PC-3 (cell line): ENCODE measurements around the gene PARN. TPM values are rescaled to one million over a fixed set of nuclear protein-coding genes. Genes with fewer than 3 reads are reported as not detected.

Experiments used
- ATAC-seq: fragments of 200-7000 bp; cut with Tn5 transposase; 2 replicates; pipeline ENCODE4 v1.9.1; 2020; ENCODE audit warnings: mild to moderate bottlenecking, moderate library complexity
- BruUV-seq: library from RNA; stranded (reverse); fragments of 400-500 nt; replicated peaks from 2 replicates; lab custom pipeline; 2021; lab: Mats Ljungman, UMichigan
- CTCF ChIA-PET: fragments of 300-600 bp; sonication (Branson Sonifier 250); formaldehyde crosslinking; loops from one replicate; lab custom pipeline; 2022; ENCODE audit warnings: antibody characterized with exemption; lab: Charles Lee
- POLR2A ChIA-PET: fragments of 300-600 bp; sonication (Branson Sonifier 250); formaldehyde crosslinking; loops from one replicate; lab custom pipeline; 2022; ENCODE audit warnings: antibody characterized with exemption; ENCODE audit not compliant: unreplicated experiment; lab: Charles Lee
- DNase-seq: peaks from one replicate; pipeline ENCODE4 v3.0.0-alpha.2; 2015
- H2AFZ ChIP-seq: fragments of 300-600 bp; sonication (generic); 2 replicates; pipeline ENCODE4 v1.6.0; 2016; ENCODE audit warnings: antibody characterized with exemption, low read length
- H3F3A ChIP-seq: fragments of 300-600 bp; sonication (generic); one replicate; pipeline ENCODE4 v1.6.0; 2017; ENCODE audit warnings: antibody characterized with exemption, low read length, control low read depth, mild to moderate bottlenecking; ENCODE audit not compliant: unreplicated experiment
- H3K27ac ChIP-seq: fragments of 300-600 bp; sonication (generic); 2 replicates; pipeline ENCODE4 v1.5.1; 2016; ENCODE audit warnings: mild to moderate bottlenecking, low read length
- H3K27me3 ChIP-seq: fragments of 300-600 bp; sonication (generic); 2 replicates; pipeline ENCODE4 v1.6.1; 2016; ENCODE audit warnings: low read length, mixed read lengths
- H3K36me3 ChIP-seq: fragments of 300-600 bp; sonication (generic); 2 replicates; pipeline ENCODE4 v1.6.1; 2016; ENCODE audit warnings: low read depth, mixed run types, low read length, mixed read lengths
- H3K4me1 ChIP-seq: fragments of 300-600 bp; sonication (generic); 2 replicates; pipeline ENCODE4 v1.5.1; 2016; ENCODE audit warnings: low read length; ENCODE audit not compliant: insufficient read depth
- H3K4me2 ChIP-seq: fragments of 300-600 bp; sonication (generic); 2 replicates; pipeline ENCODE4 v1.6.0; 2016; ENCODE audit warnings: low read length
- H3K4me3 ChIP-seq: fragments of 300-600 bp; sonication (generic); 2 replicates; pipeline ENCODE4 v1.5.1; 2016; ENCODE audit warnings: mild to moderate bottlenecking, low read length, mixed read lengths
- H3K79me2 ChIP-seq: fragments of 300-600 bp; sonication (generic); 2 replicates; pipeline ENCODE4 v1.6.1; 2017; ENCODE audit warnings: low read length, mixed read lengths
- H3K9ac ChIP-seq: fragments of 300-600 bp; sonication (generic); 2 replicates; pipeline ENCODE4 v1.6.0; 2016; ENCODE audit warnings: mild to moderate bottlenecking, low read length
- H3K9me2 ChIP-seq: fragments of 300-600 bp; sonication (generic); replicated peaks from 2 replicates; pipeline ENCODE4 v1.6.1; 2016; ENCODE audit warnings: mixed run types, low read length, mixed read lengths
- H3K9me3 ChIP-seq: fragments of 300-600 bp; sonication (generic); 2 replicates; pipeline ENCODE4 v1.6.1; 2016; ENCODE audit warnings: low read length, mixed read lengths
- H4K20me1 ChIP-seq: fragments of 300-600 bp; sonication (generic); 2 replicates; pipeline ENCODE4 v1.6.1; 2016; ENCODE audit warnings: low read length, mixed read lengths
- CTCF ChIP-seq: fragments of 300-600 bp; sonication (generic); conservative IDR thresholded peaks from 2 replicates; pipeline ENCODE4 v1.5.1; 2017; ENCODE audit warnings: antibody characterized with exemption, low read depth, mild to moderate bottlenecking, low read length
- EZH2 ChIP-seq: fragments of 300-600 bp; sonication (generic); IDR thresholded peaks from one replicate; pipeline ENCODE4 v1.6.1; 2017; ENCODE audit warnings: antibody characterized with exemption, mild to moderate bottlenecking, low read length; ENCODE audit not compliant: unreplicated experiment
- EZH2phosphoT487 ChIP-seq: fragments of 300-600 bp; sonication (generic); IDR thresholded peaks from 2 replicates; pipeline ENCODE4 v1.6.1; 2018; ENCODE audit warnings: mild to moderate bottlenecking, antibody characterized with exemption, low read length, borderline replicate concordance
- intact Hi-C: fragments of 100-400 bp; cut with micrococcal nuclease; formaldehyde crosslinking; loops from 2 replicates; pipeline ENCODE4 v1.9.0; 2023
- total RNA-seq: library from RNA; depleted of rRNA; stranded (reverse); fragments of >200 nt; gene quantifications from 2 replicates; pipeline ENCODE4 v1.2.3, GENCODE V29; 2014

PARN gene
- total RNA-seq, 1 experiment from 2014 or later = 34.7 TPM

DNA sequence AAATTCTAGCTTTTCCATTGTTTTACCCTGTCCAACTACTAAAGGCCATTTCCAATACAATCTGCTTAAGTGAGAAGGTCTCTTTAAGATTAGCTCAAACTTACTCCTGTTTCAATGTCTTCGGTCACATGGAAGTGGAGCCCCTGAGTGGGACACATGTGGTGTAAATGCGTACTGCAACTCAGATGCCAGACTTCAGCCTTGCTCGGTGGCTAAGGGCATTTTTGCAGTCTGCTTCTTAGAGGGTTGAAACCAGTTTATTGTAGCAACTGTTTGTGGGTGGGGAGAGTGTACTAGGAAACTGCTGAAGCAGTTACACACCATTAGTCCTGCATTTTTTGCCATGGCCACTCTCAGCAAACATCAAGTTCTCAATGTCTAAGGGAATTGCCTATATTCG, 140.6 kb downstream of the PARN start:
- Histone ChIP-seq H3K36me3 (no peaks in the 10 kb centered on the region), H3K4me1 (peaks cover 20% of the 10 kb centered on the region), H3K79me2 (no peaks in the 10 kb centered on the region), H3K9me2 (no peaks in the 10 kb centered on the region), H3K4me2 (no peak overlapping the region), H3K9ac (no peak overlapping the region), H2AFZ (no peak overlapping the region), H3K27ac (no peak overlapping the region), H3F3A (no peaks in the 10 kb centered on the region), H3K9me3 (no peaks in the 10 kb centered on the region), H3K4me3 (no peak overlapping the region), H3K27me3 (no peaks in the 10 kb centered on the region), H4K20me1 (no peaks in the 10 kb centered on the region)
- intact Hi-C loops = no loop called here
- DNase-seq (peak; percentile 34), ATAC-seq (peak; percentile 22; the same call in 1 of the 2 replicates)
- BruUV-seq = no TSS peak
- TF ChIP-seq EZH2phosphoT487 (no peak), CTCF (peak; percentile 30), EZH2 (no peak)
- ChIA-PET POLR2A (no interaction called here), CTCF (interaction anchor here (0.6 kb wide), 1 partner anchor 42 kb away, joined by 4 read pairs; no protein-coding TSS in a partner anchor)

DNA sequence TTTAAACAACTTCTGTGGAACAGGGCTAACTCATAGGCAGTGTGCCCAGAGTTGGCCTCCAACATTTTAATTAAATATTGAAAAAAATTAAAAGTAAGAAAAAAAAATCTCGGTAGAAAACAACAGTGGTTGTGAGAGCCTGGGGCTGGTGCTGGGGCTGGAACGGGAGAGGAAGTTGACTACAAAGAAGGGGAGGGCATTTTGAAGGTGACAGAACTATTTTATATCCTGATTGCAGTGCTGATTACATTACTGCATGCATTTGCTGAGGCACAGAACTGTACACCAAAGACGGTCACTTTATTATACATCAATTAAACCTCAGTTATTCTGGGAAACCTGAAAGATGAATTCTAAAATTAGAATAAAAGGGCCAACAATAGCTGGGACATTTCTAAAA, 142.5 kb downstream of the PARN start:
- H3K27me3 ChIP-seq = no peaks in the 10 kb centered on the region
- H3K27ac ChIP-seq = peak overlapping the region; percentile 76
- H3K4me1 ChIP-seq = peaks cover 20% of the 10 kb centered on the region
- ChIA-PET CTCF (no interaction called here), POLR2A (no interaction called here)
- no peaks in the 10 kb centered on the region for H3F3A ChIP-seq
- H3K36me3 ChIP-seq = no peaks in the 10 kb centered on the region
- H3K79me2 ChIP-seq = no peaks in the 10 kb centered on the region
- H3K9me2 ChIP-seq = no peaks in the 10 kb centered on the region
- peak overlapping the region; percentile 82 for H3K4me2 ChIP-seq
- no peaks in the 10 kb centered on the region for H4K20me1 ChIP-seq
- ATAC-seq (0 out of 2 replicates have a peak, but pooled peaks have one; percentile 12), DNase-seq (no peak)
- no peak overlapping the region for H2AFZ ChIP-seq
- H3K9ac ChIP-seq = peak overlapping the region; percentile 43; the same call in 1 of the 2 replicates
- no peaks in the 10 kb centered on the region for H3K9me3 ChIP-seq
- peak overlapping the region; percentile 55; the same call in 1 of the 2 replicates for H3K4me3 ChIP-seq
- no peak for TF ChIP-seq EZH2phosphoT487
- no peak for TF ChIP-seq CTCF
- TF ChIP-seq EZH2 = no peak
- intact Hi-C loops = no loop called here
- no TSS peak for BruUV-seq

GRCh38 chr16:14486520-14487303, 143.3 kb downstream of the PARN start:
- Histone ChIP-seq H3K9me2 (no peaks in the 10 kb centered on the region), H3K4me1 (peaks cover 20% of the 10 kb centered on the region), H3K9ac (peak overlapping the region; percentile 43), H3K27ac (peak overlapping the region; percentile 76), H3K36me3 (no peaks in the 10 kb centered on the region), H3K79me2 (no peaks in the 10 kb centered on the region), H3K4me2 (peak overlapping the region; percentile 82), H3K9me3 (no peaks in the 10 kb centered on the region), H4K20me1 (no peaks in the 10 kb centered on the region), H3F3A (no peaks in the 10 kb centered on the region), H2AFZ (peak overlapping the region; percentile 76), H3K4me3 (peak overlapping the region; percentile 55), H3K27me3 (no peaks in the 10 kb centered on the region)
- ATAC-seq (peak; percentile 89), DNase-seq (peak; percentile 92)
- no peak for TF ChIP-seq EZH2phosphoT487
- TF ChIP-seq CTCF = no peak
- no peak for TF ChIP-seq EZH2
- BruUV-seq = no TSS peak
- intact Hi-C loops = no loop called here
- ChIA-PET CTCF (no interaction called here), POLR2A (interaction anchor here (0.6 kb wide), 1 partner anchor 41 kb away, joined by 5 read pairs; no protein-coding TSS in a partner anchor)
